GM18526 (cell line): ENCODE data around the gene RASSF7.

Source experiments
- POLR2A ChIP-seq: IDR thresholded peaks from 3 replicates; pipeline ENCODE4 v1.6.1; 2011; ENCODE audit not compliant: insufficient read length; ENCODE audit errors: extremely low read depth

Gene RASSF7

GRCh38 chr11:567011-567628 lies 6.3 kb downstream of the RASSF7 start:
- no peak for TF ChIP-seq POLR2A

- no peak for TF ChIP-seq POLR2A
Measured at GRCh38 chr11:567629-568292, 7.0 kb downstream of the RASSF7 start.

- peak; percentile 76 for TF ChIP-seq POLR2A
Measured at GRCh38 chr11:568306-569157, 7.8 kb downstream of the RASSF7 start.

- no peak for TF ChIP-seq POLR2A
Measured at GRCh38 chr11:569158-569885, 8.6 kb downstream of the RASSF7 start.

- no peak for TF ChIP-seq POLR2A
Measured at GRCh38 chr11:571802-572185, 11.0 kb downstream of the RASSF7 start.

GRCh38 chr11:573146-573759 lies 12.5 kb downstream of the RASSF7 start:
- no peak for TF ChIP-seq POLR2A

- no peak for TF ChIP-seq POLR2A
Measured at GRCh38 chr11:574632-575312, 14.0 kb downstream of the RASSF7 start.

- no peak for TF ChIP-seq POLR2A
Measured at GRCh38 chr11:575313-575995, 14.7 kb downstream of the RASSF7 start.

GRCh38 chr11:575996-576768 lies 15.4 kb downstream of the RASSF7 start, which contains the start of gene PHRF1:
TSS of gene PHRF1 (plus strand) at chr11:576470. CDS start at chr11:581513, 5,043 bp downstream.
- peak; percentile 79 for TF ChIP-seq POLR2A

- no peak for TF ChIP-seq POLR2A
Measured at GRCh38 chr11:576811-577610, 16.2 kb downstream of the RASSF7 start.

GRCh38 chr11:577611-577894 lies 16.8 kb downstream of the RASSF7 start:
- no peak for TF ChIP-seq POLR2A

- no peak for TF ChIP-seq POLR2A
Measured at GRCh38 chr11:578276-579035, 17.7 kb downstream of the RASSF7 start.
